NCI-H2107 treated with DMSO at 0.1 percent for 48 hours (cell line): ENCODE data around the gene TNIP1.

ENCODE experiments used
- DNase-seq: peaks from one replicate; lab custom pipeline; 2025; ENCODE audit not compliant: unreplicated experiment; lab: John Stamatoyannopoulos, UW

The TNIP1 gene

DNA sequence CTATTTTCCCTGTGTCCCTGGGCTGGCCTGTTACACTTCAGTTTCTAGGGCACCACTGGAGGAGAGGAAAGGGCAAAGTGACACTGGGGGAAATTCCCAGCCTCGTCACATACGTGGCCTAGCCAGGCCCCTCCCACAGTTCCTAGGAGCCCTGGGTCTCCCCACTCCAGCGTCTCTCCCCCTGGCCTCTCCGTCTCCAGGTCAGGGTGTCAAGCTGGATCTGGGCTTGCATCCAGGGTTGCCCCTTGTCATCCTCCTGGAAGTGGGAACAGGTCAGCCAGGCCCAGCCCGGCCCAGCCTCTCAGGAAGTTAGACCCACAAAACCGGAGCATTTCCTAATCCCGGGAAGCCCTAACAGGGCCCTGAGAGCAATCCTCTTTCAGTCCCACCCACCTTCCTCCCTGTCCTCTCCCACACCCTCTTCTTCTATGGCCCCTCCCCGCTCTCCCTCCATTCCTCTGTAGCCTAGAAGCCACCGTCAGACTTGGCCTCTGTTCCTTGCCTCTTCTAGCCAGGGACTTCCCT, 4.7 kb upstream of the TNIP1 start:
- DNase-seq: no peak

DNA sequence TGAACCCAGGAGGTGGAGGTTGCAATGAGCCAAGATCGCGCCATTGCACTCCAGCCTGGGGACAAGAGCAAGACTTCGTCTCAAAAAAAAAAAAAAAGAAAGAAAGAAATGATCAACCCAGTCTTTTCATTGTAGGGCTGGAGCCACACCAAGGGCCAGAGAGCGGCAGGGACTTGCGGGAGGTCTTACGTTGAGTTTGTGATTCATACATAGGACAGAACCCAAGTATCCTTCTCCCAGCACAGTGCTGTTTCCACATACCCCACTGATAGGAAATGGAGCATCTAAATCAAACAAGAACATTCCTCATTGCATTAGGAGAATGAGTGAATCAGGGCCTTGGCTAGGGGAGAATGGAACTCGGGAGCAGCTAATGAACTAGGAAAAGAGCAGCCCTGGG, 3.5 kb upstream of the TNIP1 start:
- no peak for DNase-seq

DNA sequence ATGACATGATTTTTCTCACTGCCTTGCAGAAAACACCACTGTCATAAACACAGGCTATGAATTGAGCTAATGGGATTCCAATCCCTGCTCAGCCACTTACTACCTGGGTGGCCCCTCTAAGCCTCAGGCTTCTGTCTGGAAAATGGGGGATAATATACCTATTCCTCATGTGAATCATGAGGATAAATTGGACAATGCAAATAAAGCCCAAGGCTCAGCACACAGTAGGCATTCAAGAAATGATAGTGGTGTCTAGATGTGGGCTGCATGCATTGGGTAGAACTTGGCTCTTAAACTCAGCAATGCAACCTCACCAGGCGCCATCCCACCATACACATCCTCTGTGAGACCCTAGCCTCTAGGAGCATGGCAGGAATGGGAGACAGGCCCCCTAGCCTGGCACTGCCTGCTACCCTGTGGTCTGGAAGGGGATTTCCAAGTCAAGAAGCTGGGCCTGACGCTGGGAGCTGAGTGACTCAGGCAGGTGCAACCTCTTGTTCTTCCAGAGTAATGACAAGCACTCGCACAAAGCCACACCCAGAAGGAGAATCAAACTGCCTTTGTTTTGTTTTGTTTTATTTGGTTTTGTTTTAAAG, 2.3 kb upstream of the TNIP1 start:
- DNase-seq: peak; percentile 5

DNA sequence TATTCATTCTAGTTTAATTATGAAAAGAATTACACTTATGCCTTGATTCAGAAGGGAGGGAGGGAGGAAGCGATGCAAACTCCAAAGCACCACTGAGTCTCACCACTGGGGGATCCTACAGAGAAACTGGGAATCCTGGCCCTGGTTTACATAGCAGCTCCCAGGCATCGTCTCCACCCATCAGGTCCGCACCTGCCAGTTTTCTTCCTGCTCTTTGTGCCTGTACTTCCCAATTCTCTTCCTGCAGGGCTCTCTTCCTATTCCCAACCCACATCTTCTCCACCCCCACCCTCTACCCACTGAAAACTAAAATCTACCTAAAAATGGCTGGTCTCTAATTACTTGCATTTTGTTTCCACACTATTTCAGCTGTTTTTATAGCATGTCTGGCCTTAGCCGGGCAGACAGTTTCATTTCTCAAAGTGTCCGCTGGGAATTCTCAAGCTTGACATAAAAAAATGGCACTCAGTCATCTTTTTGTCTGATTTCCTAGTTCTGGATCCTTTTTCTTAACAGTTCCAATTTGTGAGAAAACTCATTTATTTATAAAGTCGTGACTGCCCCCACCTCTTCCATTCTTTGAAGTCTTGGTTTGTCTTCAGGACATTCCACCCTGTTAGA, 1.6 kb upstream of the TNIP1 start:
- peak; percentile 17 for DNase-seq

DNA sequence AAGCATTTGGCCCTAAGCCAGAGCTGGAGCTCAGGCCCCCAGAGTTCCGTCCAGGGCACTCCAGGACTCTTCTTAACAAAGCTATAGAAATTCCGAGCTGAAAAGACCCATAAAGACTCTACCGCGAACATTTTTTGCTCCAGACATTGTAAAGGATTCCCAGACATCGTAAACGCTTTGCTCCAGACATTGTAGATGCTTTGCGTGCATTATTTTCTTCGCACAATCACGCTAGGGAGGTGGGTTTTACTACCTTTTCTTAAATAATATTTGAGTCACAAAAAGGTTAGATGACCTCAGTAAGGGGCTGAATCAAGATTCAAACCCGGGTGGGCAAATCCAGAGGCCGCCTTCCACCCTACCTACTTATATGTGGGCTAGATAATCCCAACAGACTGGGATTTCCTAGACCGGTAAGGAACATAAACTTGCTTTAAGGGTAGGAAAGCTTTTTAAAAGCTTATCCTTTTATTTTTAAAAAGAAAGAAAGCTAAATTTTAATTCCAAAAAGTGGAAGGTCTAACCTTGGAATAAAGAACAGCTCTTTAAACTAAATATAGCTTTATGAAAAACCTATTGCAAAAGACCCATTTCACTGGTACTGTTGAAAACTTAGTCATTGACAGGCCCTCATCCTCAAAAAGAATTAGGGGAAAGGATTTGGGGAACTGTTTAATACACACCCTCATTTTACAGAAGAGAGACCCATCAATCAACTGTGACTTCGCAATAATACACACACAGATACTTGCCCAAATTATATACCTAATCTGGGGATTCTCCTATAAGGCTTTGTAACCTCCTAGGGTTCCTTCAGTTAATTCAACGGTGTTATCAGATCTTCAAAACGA, 822 bp upstream of the TNIP1 start:
- DNase-seq: no peak

DNA sequence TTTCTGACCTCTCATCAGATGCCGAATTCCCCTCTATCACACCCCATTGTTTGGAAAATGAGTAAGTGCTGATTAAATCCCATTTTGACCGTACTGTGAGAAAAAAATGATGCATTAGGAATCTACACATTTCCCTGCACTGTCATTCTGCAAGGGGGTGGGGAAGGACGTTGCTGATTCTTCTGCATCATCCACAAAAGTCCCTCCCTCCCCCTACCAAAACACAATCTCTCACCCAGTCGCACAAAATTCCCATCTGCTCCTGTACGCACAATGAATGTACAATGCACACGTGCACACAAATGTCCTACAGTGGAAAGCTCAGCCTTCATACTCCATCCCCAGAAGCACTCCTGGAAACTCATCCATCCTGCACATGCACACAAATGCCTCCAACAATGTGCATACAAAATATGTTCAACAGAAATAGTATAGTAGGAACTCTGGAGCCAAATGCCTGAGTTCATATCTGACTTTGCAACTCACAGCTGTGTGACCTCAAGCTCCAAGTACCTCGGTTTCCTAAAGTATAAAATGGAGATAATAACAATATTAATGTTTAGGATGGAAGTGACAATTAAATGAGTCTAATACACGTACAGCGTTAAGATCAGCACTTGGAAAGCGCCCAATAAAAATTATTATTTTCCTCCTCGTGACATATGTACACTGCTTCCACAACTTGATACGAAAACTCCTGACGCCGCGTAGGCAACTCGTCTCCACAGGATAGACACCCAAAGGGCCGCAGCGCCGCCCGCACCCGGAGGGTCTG, 809 bp downstream of the TNIP1 start:
- DNase-seq: peak; percentile 11

DNA sequence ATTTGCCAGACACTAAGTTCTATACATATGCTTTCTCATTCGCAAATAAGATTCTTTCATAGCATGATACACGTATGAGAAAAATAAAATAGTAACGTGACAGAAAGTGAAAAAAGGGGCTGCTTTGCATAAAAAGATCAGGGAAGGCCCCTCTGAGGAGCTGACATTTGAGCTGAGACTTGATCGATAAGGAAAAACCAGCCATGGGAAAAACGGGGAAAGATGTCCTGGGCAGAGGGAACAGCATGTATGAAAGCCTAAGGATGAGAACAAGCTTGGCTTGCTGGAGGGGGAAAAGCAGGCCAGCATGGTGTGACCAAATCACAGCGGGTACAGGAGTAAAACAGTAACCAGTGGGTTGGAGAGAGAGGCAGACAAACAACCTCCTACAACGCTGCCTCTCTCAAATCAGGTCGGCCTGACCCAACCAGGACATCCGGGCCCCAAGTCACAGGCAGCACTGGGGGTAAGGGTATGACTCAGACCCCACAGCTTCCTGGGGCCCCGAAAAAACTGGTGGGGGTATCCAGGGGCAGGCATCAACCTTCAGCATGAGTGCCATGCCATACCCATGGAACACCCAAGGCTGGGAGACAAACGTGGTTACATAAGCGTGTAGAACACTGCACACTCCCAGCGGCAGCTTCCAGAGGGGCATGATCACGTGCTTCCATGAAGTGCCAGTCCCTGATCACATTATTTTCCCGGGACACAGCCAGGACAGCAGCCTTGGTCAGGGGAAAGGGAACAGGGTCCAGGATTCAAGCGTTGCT, 2.2 kb downstream of the TNIP1 start:
- DNase-seq: no peak

DNA sequence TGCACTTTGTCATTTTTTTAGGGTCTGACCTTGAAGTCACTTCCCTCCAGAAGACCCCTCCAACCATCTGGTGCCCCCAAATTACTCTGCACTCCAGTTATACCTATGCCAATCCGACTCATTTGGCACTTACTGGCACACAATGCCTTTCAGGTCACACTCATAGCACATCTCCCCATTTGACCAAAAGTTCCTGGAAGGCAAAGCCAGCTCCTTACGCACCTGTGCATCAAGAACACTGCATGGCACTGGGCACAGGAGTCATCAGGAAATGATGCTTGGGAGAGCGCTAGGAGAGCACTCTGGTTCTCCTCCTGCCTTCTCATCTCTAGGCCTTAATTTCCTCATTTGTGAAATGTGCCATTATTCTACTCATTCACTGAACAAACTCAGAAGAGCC, 2.9 kb downstream of the TNIP1 start:
- no peak for DNase-seq

DNA sequence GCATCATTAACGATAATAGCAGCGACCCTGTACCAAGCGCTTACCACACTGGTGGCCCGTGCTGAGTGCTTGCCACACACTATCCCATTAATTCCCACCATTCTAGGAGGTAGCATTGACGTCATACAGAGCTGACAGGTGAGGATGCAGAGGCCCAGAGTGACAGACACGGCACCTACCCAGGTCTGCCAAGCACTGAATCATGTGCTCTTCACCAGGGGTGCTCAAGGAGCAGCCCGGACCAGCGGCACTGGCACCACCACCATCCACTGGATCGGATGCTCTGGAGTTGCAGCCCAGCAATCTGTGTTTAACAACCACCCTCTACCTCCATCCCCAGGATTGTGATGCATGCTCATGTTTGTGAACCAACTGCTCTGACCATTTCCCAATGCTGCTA, 3.4 kb downstream of the TNIP1 start:
- DNase-seq: no peak

DNA sequence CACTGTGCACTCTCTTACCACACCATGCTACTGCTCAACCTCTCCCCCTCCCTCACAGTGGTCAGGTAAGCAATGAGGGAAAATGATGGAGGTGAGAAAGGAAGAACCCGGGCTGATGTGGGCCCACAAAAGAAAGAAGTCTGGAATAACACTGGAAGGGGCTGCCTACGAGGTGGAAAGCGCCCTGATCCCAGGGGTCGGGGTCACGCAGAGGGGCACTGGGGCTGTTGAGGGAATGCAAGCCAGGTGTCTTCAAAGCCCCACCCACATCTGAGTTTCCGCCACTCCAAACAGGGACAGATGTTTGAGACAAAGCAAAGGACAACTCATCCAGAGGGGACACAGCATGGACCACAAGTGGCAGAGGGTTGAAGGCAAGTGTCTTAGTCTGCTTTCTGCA, 4.2 kb downstream of the TNIP1 start:
- no peak for DNase-seq

DNA sequence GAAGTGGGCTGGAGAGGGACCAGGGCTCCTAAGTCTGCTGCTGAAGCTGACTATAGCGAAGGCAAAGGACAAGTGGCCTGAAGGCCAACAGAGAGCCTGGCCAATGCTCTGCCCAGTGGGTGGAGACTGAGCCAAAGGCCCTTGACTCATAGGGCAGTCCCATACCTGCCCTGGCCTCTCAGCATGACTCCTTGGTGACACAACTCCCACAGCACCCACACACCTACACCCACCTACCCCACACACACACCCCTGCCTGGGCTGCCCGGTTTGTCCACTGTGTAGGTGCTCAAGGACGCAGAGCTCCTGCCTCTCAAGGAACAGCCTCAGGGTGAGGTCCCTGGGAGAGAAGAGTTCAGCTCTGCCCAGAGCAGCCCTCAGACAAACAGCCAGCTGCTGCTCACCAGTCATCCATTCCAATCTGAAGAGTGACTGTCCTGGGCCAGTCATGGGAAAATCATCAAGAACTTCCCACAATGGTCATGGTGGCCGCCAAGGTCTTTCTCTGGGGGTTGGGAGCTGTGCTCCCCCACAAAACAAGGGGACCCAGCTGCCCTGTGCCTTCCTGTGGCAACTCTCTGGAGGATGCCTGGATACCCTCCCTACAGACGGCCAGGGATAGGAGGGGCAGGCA, 5.0 kb downstream of the TNIP1 start:
- DNase-seq: no peak

DNA sequence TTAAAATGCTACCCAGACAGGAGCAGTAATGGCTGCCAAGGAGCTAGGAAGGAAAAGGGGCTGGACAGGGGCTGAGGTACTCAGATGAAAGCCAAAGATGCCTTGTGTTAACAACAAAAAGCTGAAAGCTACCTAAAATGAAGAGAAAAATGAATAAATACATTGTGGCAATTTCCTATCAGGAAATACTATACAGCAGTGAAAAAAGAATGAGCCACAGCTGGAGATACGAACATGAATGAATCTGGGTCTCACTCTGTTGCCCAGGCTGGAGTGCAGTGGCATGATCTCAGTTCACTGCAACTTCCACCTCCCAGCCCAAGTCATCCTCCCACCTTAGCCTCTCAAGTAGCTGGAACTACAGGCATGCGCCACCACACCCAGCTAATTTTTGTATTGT, 6.3 kb downstream of the TNIP1 start:
- no peak for DNase-seq

DNA sequence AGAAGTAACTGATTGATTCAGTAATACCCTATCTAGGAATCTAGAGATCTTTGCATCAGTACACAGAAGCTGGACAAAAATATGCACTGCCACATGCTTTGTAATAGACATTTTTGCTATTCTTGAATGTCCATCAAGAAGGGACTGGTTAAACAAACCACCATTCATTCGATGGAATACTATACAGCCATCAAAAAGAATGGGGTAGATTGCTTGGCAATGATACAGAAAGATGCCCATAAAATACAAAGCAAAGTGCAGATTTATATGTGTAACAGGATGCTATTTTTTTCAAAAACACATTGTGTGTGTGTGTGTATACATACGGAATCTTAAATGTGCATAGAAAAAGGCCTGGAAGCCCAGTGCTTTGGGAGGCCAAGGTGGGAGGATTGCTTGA, 7.6 kb downstream of the TNIP1 start:
- no peak for DNase-seq

DNA sequence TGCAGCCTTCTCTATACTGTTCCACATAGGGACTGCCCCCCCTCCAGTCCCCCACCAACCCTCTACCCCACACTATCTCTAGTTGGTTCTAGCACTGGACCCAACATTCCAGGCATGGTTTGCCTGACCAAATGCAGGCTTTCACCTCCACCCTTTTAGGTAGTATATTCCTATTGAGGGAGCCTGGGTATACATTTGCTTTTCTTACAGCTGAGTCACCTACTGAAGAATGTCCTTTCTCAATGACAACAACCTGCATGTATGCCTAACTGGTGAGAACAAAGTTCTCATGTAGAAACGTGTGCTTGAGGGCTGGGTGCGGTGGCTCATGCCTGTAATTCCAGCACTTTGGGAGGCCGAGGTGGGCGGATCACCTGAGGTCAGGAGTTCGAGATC, 8.2 kb downstream of the TNIP1 start:
- DNase-seq: no peak

DNA sequence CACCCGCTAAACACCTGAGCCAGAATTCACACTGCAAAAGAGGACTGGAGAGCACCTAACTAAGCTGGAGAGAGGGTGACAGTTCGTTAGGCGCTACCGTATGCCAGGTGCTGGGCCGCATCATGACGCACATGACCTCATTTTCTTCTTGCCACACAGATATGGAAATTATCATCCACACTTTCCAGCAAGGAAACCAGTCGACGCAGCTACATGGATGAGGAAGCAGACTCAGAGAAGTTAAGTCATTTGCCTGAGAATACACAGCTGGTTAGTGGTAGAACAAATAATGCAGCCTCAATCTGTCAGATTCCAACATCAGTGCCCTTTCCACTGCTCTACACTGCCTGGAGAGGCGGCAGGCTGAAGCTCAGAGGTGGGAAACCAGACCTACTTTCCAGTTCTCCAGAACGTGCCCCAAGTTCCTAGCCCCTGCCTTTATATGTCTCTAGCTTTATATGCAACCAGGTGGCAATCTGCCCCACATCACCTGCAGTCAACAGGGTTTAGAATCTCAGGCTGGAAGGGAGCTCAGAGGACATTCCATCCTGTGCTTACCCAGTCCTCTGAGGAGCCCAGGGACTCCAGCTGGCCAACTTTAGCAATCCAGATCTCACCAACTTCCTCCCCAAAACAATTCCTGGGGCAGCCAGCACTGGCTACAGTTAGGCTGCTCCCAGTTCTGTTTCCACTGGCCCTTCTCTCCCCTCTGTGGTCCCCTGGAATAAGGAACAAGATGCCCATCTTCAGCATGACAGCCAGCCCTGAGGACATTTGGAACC, 8.8 kb downstream of the TNIP1 start:
- DNase-seq: no peak

DNA sequence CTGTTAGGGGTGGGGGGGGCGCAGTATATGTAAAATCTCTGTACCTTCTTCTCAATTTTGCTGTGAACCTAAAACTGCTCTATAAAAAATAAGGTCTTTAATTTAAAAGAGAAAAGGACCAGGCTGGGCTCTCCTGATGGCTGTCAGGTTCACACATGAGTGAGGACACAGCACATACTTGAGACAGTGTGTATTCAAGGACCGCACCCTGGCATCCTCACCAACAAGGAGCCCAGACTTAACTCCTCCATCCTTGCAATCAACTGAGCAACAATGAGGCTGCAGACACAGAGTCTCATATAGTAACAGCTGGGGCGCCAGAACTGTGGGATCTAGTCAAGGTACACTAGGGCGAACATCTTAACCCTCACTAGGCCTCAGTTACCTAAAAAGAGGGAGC, 9.8 kb downstream of the TNIP1 start:
- DNase-seq: no peak

DNA sequence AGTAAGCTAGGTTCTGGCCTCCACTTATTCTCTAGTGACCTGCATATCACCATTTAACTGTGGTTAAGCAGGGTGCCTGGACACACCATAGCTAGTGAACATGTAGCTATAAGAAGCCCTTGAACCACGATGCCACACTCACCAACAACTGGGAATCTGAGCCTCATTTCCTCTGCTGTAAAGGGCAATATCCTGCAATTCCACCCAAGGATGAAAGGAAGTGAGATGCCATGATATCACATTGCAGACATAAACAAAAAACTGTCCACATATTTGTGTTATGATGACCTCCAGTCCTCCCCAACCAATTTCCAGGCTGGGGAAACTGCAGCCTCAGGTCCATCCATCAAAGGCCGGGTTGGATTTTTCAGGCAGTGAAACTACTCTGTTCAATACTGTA, 10.4 kb downstream of the TNIP1 start:
- DNase-seq: no peak

DNA sequence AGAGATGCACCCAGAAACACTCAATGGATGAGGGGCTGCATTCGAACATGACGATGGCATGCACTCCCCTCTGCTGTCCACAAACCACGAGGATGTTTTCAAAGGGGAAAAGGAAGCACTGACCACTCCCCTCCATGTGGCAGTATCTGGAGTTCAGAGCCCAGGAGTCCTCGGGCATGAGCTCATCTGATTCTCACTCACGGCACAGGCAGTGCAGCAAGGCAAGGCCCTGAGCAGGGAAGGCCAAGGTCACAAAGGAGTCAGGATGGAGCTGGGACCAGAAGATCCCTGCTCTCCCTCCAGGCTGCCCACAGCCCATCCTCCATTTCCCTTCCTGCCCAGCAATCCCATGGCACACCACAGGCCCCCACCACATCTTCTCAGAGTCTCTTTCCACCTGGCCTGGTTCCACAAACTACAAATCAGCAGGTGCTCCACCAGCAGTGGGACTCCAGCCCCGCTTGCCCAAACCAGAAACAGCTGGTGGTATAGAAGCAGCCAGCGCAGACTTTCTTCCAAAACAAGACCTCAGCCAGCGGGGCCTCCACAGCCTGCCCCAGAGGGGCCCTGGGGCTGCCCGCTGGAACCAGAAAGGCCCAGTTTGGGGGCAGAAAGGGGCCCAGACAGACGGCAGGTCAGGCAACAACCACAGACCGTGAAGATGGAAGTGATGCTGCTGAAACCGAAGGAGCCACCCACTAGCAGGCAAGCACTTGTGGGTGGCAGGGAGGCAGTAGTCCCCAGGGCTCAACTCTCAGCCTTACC, 12.2 kb downstream of the TNIP1 start:
- peak; percentile 43 for DNase-seq
